ENCODE data around the gene BCLAF1.
"Not testable (repeated sequence)": the region's sequence is repeated elsewhere in the genome, so short reads cannot be mapped to it uniquely, and the experiment has no call there.

BCLAF1 gene

GRCh38 chr6:136236466-136237293, 53.0 kb downstream of the BCLAF1 start:
- peak; percentile 91 for DNase-seq

DNA sequence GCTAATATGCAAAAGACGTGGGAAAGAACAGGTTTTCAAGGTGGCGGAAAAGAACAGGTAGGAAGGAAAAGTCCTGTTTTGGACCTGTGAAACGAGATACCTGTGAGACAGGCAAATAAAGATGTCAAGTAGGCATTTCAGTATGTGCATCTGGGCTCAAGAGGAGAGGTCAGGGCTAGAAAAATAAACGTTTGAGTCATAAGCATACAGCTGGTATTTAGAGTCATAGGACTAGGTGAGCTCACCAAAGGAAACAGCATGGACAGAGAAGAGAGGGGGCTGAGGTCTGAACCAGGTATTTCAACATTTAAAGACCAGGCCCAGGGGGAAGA, 54.4 kb downstream of the BCLAF1 start:
- DNase-seq, result no peak

GRCh38 chr6:136232701-136233100, 56.9 kb downstream of the BCLAF1 start:
- DNase-seq, result no peak

DNA sequence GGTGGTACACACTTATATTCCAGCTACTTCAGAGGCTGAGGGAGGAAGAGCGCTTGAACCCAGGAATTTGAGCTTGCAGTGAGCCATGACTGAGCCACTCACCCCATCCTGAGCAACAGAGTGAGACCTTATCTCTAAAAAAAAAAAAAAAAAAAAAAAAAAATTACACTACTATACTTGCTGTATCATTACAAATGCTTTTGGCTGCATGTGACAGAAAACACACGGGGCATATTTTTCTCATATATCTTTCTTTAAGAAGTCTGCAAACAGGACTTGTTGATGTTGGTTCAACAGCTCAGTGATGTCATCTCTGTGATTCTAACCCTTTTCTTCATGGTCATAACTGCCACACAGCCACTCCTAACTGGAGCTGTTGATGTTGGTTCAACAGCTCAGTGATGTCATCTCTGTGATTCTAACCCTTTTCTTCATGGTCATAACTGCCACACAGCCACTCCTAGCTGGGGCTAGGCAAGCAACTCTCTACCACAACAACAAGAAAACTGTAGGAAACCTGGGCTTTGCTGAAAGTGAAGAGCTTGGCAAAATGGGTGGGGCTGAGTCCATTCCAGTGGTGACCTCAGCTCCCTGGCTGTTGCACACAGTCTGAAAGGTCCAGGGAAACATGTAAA, 59.3 kb downstream of the BCLAF1 start:
- DNase-seq, result peak; percentile 47

- peak; percentile 84 for DNase-seq
Measured at GRCh38 chr6:136228814-136229213, 60.8 kb downstream of the BCLAF1 start.

- DNase-seq, result peak; percentile 50
Measured at GRCh38 chr6:136226674-136227377, 62.8 kb downstream of the BCLAF1 start.

GRCh38 chr6:136226027-136226673, 63.5 kb downstream of the BCLAF1 start:
- peak; percentile 55 for DNase-seq

- peak; percentile 58 for DNase-seq
Measured at GRCh38 chr6:136225496-136225895, 64.2 kb downstream of the BCLAF1 start.

DNA sequence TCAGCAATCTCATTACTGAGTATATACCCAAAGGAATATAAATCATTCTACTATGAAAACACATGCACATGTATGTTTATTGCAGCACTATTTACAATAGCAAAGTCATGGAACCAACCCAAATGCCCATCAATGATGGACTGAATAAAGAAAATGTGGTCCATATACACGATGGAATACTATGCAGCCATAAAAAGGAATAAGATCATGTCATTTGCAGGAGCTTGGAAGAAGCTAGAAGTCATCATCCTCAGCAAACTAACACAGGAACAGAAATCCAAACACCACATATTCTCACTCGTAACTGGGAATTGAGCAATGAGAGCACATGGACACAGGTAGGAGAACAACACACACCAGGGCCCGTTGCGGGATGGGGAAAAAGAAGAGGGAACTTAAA, 64.7 kb downstream of the BCLAF1 start:
- not testable (repeated sequence) for DNase-seq

DNA sequence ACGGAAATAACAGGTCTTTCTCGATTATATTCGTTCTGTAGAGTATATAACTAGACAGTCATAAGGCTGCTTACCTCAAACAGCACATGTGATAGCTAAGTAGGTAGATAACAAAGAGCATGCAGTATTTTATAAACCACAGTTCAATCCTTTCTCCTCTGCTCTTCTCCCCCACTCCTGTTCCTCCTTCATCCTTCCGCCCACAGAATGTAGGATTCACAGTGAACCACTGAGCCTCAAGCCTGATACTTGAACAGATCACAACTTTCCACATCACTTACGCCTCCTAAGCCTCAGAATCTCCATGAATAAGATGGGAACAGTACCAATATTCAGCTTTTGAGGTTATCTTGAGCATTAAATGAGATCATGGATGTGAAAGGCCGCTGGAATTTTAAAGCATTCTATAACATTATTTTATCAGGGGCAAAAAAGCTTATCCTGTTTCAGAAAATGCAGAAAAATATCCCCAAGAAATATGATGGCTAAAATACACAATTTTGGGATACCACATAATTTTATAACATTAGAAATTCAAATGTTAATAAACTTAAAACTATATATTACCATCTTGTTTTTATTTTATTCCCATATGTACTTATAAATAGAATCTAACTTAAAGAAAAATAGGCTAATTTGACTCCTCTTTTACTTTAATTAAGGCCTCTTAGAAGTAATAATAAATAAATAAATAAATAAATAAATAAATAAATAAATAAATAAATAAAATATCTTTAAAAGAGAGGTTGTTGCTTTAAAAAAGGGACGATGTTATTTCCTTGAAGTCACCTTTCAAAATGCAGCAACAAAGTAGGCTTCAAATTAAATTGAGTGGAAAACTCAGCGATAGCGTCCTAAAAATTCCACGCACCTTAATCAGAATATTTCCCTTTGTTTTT, 72.9 kb downstream of the BCLAF1 start:
- DNase-seq, result no peak

DNA sequence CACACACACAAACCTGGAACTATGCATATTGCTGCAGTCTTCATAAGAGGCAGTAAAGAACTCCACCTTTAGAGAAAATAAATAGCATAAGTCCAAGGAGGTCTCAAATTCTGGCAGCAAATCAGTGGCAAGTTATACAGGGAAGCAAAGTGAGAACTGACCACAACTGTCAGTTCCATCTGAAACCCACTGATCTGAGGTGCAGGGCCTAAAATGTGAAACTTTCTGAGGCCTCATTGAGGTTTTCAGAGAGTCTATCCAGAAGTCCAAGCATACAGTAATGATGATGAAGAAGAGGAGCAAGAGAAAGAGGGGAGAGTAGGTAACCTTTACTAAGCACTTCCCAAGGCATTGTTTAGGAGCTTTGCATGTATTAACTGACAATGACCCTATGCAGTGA, 75.8 kb downstream of the BCLAF1 start:
- no peak for DNase-seq

- no peak for DNase-seq
Measured at GRCh38 chr6:136213012-136213539, 76.6 kb downstream of the BCLAF1 start.

GRCh38 chr6:136212608-136213007, 77.0 kb downstream of the BCLAF1 start:
- DNase-seq, result no peak

DNA sequence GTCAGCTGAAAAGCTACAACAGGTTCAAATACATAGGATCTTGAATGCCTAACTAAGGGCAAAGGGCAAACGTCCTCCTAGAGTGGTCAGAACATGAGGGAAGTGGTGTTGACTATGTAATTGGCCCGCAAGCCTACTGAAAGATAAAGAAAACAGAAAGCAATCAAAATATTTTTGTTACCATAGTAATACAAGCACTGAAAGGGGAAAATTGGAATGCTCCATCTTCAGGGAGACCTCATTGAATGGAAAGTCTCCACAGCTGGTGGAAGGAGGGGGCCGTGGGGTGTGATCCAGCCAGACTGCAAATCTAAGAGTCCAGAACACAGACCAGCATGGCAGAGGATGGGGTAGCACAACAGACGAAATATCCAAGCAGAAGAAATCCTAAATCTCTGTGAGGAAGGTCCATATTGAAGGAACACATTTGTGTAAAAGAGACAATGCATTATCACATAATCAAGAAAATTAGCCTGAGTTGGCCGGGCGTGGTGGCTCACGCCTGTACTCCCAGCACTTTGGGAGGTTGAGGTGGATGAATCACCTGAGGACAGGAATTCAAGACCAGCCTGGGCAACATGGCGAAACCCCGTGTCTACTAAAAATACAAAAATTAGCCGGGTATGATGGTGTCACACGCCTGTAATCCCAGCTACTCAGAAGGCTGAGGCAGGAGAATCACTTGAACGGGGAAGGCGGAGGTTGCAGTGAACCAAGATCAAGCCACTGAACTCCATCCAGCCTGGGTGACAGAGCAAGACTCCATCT, 79.1 kb downstream of the BCLAF1 start:
- DNase-seq, result no peak

DNA sequence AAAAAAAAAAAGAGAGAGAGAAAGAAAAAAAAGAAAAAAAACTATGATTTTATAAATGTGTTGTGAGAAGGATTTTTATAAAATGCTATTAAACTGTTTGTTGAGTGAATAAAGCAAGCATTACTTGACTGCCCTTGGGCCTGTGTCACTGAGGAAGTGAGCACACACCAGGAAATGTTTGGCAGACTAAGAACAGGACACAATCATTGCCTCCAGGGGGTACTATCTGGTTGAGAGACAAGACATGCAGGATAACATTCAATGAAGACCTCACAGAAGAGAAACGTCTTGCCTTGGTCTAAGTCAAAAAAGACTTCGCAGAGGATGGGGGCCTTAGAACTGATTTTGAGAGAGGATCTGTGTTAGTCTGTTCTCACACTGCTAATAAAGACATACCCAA, 80.2 kb downstream of the BCLAF1 start:
- DNase-seq, result no peak

DNA sequence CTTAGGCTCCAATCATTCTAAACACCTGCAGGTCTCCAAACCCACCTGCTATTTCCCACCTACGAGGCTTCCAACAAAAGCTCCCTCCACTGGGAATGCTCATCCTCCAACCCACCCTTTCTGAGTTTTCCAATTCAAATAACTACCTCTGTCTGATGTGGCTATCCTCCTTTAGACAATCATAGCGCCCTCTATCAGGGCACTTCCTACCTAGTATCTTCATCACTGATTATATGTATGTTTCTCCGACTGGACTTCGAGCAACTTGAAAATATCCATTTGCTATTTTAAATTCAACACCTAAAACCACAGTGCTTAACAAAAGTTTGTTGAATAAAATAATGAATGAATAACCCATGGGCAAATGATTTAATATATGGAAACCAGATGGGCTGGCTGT, 80.9 kb downstream of the BCLAF1 start:
- no peak for DNase-seq
